Islet precursor cell (in vitro differentiated cells): ENCODE data around the gene HENMT1.
"Not testable (repeated sequence)": the region's sequence is repeated elsewhere in the genome, so short reads cannot be mapped to it uniquely, and the experiment has no call there.

Source experiments
- DNase-seq: peaks from one replicate; pipeline ENCODE4 v3.0.0-alpha.2; 2018

HENMT1 gene

GRCh38 chr1:108670131-108670773 is 9.4 kb upstream of the HENMT1 start:
- DNase-seq, result no peak

GRCh38 chr1:108669679-108670078 is 8.8 kb upstream of the HENMT1 start:
- DNase-seq, result no peak

GRCh38 chr1:108668777-108669176 is 7.9 kb upstream of the HENMT1 start:
- DNase-seq, result no peak

- not testable (repeated sequence) for DNase-seq
Observed at GRCh38 chr1:108667422-108667821, 6.5 kb upstream of the HENMT1 start.

GRCh38 chr1:108665771-108666170 is 4.9 kb upstream of the HENMT1 start:
- no peak for DNase-seq

GRCh38 chr1:108665067-108665466 is 4.2 kb upstream of the HENMT1 start:
- DNase-seq, result no peak

- DNase-seq, result no peak
Observed at GRCh38 chr1:108664481-108664880, 3.6 kb upstream of the HENMT1 start.

GRCh38 chr1:108663074-108663473 is 2.2 kb upstream of the HENMT1 start:
- DNase-seq, result no peak

GRCh38 chr1:108657356-108658080 is 3.4 kb downstream of the HENMT1 start:
- DNase-seq, result no peak

GRCh38 chr1:108653431-108654105 is 7.3 kb downstream of the HENMT1 start:
- no peak for DNase-seq

GRCh38 chr1:108646648-108647269 is 14.1 kb downstream of the HENMT1 start:
- DNase-seq, result no peak

GRCh38 chr1:108646265-108646647 is 14.6 kb downstream of the HENMT1 start:
- no peak for DNase-seq

- no peak for DNase-seq
Observed at GRCh38 chr1:108645564-108646184, 15.2 kb downstream of the HENMT1 start.

- DNase-seq, result no peak
Observed at GRCh38 chr1:108644984-108645383, 15.9 kb downstream of the HENMT1 start.

- no peak for DNase-seq
Observed at GRCh38 chr1:108643492-108644335, 17.2 kb downstream of the HENMT1 start.

GRCh38 chr1:108640863-108641262 is 20.0 kb downstream of the HENMT1 start:
- DNase-seq, result not testable (repeated sequence)

- DNase-seq, result no peak
Observed at GRCh38 chr1:108639899-108640560, 20.9 kb downstream of the HENMT1 start.

- DNase-seq, result no peak
Observed at GRCh38 chr1:108636876-108637275, 24.0 kb downstream of the HENMT1 start.

- no peak for DNase-seq
Observed at GRCh38 chr1:108634521-108634920, 26.4 kb downstream of the HENMT1 start.

GRCh38 chr1:108628665-108629064 is 32.2 kb downstream of the HENMT1 start:
- no peak for DNase-seq

GRCh38 chr1:108627951-108628350 is 32.9 kb downstream of the HENMT1 start:
- DNase-seq, result no peak

GRCh38 chr1:108627256-108627655 is 33.6 kb downstream of the HENMT1 start:
- DNase-seq, result no peak
